GM19468 (cell line): ENCODE measurements around the gene KIF26B.

Experiments
- ATAC-seq: cut with Tn5 transposase; IDR thresholded peaks from one replicate; pipeline ENCODE4 v1.9.1; 2021; ENCODE audit warnings: mild to moderate bottlenecking, moderate library complexity, moderate number of reproducible peaks; ENCODE audit not compliant: unreplicated experiment; ENCODE audit errors: extremely low read depth

Gene KIF26B

GRCh38 chr1:245266105-245266504 lies 111.3 kb downstream of the KIF26B start:
- no peak for ATAC-seq

GRCh38 chr1:245270063-245270462 lies 115.3 kb downstream of the KIF26B start:
- ATAC-seq, result no peak

- ATAC-seq, result no peak
Observed at GRCh38 chr1:245270972-245271371, 116.2 kb downstream of the KIF26B start.

- no peak for ATAC-seq
Observed at GRCh38 chr1:245272676-245273075, 117.9 kb downstream of the KIF26B start.

GRCh38 chr1:245276445-245276844 lies 121.7 kb downstream of the KIF26B start:
- ATAC-seq, result no peak

GRCh38 chr1:245277276-245277675 lies 122.5 kb downstream of the KIF26B start:
- no peak for ATAC-seq

- ATAC-seq, result no peak
Observed at GRCh38 chr1:245278846-245279245, 124.1 kb downstream of the KIF26B start.

- no peak for ATAC-seq
Observed at GRCh38 chr1:245279346-245279745, 124.6 kb downstream of the KIF26B start.

GRCh38 chr1:245283001-245283400 lies 128.2 kb downstream of the KIF26B start:
- ATAC-seq, result no peak

- no peak for ATAC-seq
Observed at GRCh38 chr1:245285168-245285567, 130.4 kb downstream of the KIF26B start.

- ATAC-seq, result no peak
Observed at GRCh38 chr1:245288796-245289195, 134.0 kb downstream of the KIF26B start.

- no peak for ATAC-seq
Observed at GRCh38 chr1:245290836-245291235, 136.1 kb downstream of the KIF26B start.

- ATAC-seq, result no peak
Observed at GRCh38 chr1:245291351-245291750, 136.6 kb downstream of the KIF26B start.

- no peak for ATAC-seq
Observed at GRCh38 chr1:245292141-245292540, 137.4 kb downstream of the KIF26B start.

GRCh38 chr1:245292553-245292952 lies 137.8 kb downstream of the KIF26B start:
- ATAC-seq, result no peak

GRCh38 chr1:245294020-245294419 lies 139.2 kb downstream of the KIF26B start:
- no peak for ATAC-seq

- no peak for ATAC-seq
Observed at GRCh38 chr1:245298781-245299180, 144.0 kb downstream of the KIF26B start.

- no peak for ATAC-seq
Observed at GRCh38 chr1:245301162-245301580, 146.4 kb downstream of the KIF26B start.

GRCh38 chr1:245301921-245302320 lies 147.1 kb downstream of the KIF26B start:
- no peak for ATAC-seq

GRCh38 chr1:245304698-245305097 lies 149.9 kb downstream of the KIF26B start:
- no peak for ATAC-seq

GRCh38 chr1:245306020-245306419 lies 151.2 kb downstream of the KIF26B start:
- ATAC-seq, result no peak

- ATAC-seq, result no peak
Observed at GRCh38 chr1:245306628-245307410, 152.0 kb downstream of the KIF26B start.
